Progenitor cell of endocrine pancreas (in vitro differentiated cells): Measurements from ENCODE around the gene SOD2. TPM values are rescaled to one million over a fixed set of nuclear protein-coding genes. Genes with fewer than 3 reads are reported as not detected.
"Not testable (repeated sequence)": the region's sequence is repeated elsewhere in the genome, so short reads cannot be mapped to it uniquely, and the experiment has no call there.

Experiments used
- DNase-seq: peaks from one replicate; pipeline ENCODE4 v3.0.0; 2021; ENCODE audit warnings: low spot score; ENCODE audit not compliant: unreplicated experiment
- H3K27ac Mint-ChIP-seq: 2 replicates; pipeline ENCODE4 v1.8.0; 2021; ENCODE audit warnings: mild to moderate bottlenecking, moderate library complexity, mixed read lengths
- H3K27me3 Mint-ChIP-seq: 2 replicates; pipeline ENCODE4 v1.8.0; 2021; ENCODE audit warnings: mixed read lengths
- H3K36me3 Mint-ChIP-seq: 2 replicates; pipeline ENCODE4 v1.8.0; 2022; ENCODE audit warnings: mixed read lengths; ENCODE audit not compliant: insufficient read depth
- H3K4me1 Mint-ChIP-seq: 2 replicates; pipeline ENCODE4 v1.8.0; 2021; ENCODE audit warnings: low read depth, mixed read lengths
- H3K4me3 Mint-ChIP-seq: 2 replicates; pipeline ENCODE4 v1.8.0; 2021; ENCODE audit warnings: low read depth, mild to moderate bottlenecking, moderate library complexity, mixed read lengths
- H3K9me3 Mint-ChIP-seq: 2 replicates; pipeline ENCODE4 v1.8.0; 2021; ENCODE audit warnings: low read depth, mixed read lengths
- total RNA-seq: library from RNA; stranded (reverse); gene quantifications from 2 replicates; pipeline ENCODE4 v1.2.1, GENCODE V29; 2021
- TF ChIP-seq, protein P1 (sequence below): fragments of 200-600 bp; sonication (generic); IDR thresholded peaks from one replicate; pipeline ENCODE4 v1.5.0; 2021; ENCODE audit warnings: antibody characterized with exemption, mild to moderate bottlenecking; ENCODE audit not compliant: unreplicated experiment

SOD2 gene
- total RNA-seq, 1 donor from 2014 or later = 68.9 TPM

DNA sequence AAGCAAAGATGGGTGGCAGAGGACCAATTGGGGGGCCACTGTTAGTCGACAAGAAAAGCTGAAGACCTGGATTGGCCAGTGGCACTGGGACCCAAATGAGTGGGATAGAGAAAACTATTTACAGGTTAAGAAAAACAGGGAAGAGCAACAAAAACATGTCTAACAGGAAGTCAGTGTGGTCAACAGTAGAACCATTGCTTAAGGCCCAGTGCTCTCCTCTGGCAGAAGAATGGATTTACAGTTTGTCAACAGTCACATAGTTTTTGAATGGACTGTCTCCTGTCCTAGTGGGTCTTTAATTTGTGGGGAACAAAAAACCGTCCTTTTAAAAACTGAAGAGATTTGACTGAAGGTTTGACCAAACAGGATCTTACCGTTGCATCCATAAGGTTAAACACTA is 22.1 kb upstream of the SOD2 start:
- no peak overlapping the region for H3K27ac Mint-ChIP-seq
- no peaks in the 10 kb centered on the region for H3K9me3 Mint-ChIP-seq
- no peaks in the 10 kb centered on the region for H3K36me3 Mint-ChIP-seq
- no peaks in the 10 kb centered on the region for H3K27me3 Mint-ChIP-seq
- TF ChIP-seq, protein P1, sequence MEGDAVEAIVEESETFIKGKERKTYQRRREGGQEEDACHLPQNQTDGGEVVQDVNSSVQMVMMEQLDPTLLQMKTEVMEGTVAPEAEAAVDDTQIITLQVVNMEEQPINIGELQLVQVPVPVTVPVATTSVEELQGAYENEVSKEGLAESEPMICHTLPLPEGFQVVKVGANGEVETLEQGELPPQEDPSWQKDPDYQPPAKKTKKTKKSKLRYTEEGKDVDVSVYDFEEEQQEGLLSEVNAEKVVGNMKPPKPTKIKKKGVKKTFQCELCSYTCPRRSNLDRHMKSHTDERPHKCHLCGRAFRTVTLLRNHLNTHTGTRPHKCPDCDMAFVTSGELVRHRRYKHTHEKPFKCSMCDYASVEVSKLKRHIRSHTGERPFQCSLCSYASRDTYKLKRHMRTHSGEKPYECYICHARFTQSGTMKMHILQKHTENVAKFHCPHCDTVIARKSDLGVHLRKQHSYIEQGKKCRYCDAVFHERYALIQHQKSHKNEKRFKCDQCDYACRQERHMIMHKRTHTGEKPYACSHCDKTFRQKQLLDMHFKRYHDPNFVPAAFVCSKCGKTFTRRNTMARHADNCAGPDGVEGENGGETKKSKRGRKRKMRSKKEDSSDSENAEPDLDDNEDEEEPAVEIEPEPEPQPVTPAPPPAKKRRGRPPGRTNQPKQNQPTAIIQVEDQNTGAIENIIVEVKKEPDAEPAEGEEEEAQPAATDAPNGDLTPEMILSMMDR = no peak
- no peak overlapping the region for H3K4me3 Mint-ChIP-seq
- DNase-seq = no peak
- H3K4me1 Mint-ChIP-seq = peaks cover 5% of the 10 kb centered on the region

DNA sequence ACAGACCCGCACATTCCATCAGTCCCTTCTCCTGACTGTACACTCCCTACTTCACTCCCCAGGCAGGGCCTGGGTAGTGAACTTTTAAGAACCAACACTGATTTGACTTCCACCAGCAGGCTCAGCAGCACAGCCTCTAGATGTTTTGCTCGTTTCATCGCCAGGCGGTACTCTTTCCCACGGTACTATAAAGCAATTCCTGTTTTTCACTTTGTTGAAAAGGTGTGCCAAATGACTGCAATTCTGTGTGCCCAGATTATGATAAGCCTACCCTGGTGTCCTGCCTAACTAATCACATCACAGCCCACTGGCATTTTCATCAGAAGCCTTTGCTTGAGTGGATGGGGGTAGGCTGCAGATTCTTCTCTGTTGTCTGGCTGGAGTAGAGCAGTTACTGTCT is 21.4 kb upstream of the SOD2 start:
- H3K4me3 Mint-ChIP-seq = no peak overlapping the region
- no peaks in the 10 kb centered on the region for H3K27me3 Mint-ChIP-seq
- H3K9me3 Mint-ChIP-seq = peaks cover 5% of the 10 kb centered on the region
- H3K4me1 Mint-ChIP-seq = peaks cover 5% of the 10 kb centered on the region
- no peaks in the 10 kb centered on the region for H3K36me3 Mint-ChIP-seq
- no peak for DNase-seq
- TF ChIP-seq, protein P1 = no peak
- H3K27ac Mint-ChIP-seq = no peak overlapping the region

DNA sequence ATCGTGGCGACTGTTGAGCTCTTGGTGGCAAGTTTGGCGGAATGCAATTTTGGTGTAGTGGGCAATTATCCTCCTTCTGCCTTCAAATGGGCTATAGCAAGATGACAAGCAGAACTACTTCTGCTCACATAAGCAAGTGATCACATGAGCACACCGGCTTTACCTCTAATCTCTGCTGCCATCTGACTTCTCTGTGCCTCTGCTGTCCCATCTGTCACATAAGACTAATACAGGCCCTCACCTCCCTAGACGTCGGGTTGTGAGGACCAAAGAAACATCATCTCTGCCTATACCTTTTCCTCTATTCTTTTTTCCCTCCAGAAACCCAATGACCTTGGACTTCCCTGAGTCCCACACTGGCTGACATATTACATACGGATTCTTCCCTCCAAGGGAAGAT is 20.9 kb upstream of the SOD2 start:
- Mint-ChIP-seq H3K27ac (no peak overlapping the region), H3K4me3 (no peak overlapping the region), H3K9me3 (peaks cover 7% of the 10 kb centered on the region), H3K27me3 (no peaks in the 10 kb centered on the region), H3K36me3 (no peaks in the 10 kb centered on the region), H3K4me1 (peaks cover 5% of the 10 kb centered on the region)
- TF ChIP-seq, protein P1 = no peak
- no peak for DNase-seq

DNA sequence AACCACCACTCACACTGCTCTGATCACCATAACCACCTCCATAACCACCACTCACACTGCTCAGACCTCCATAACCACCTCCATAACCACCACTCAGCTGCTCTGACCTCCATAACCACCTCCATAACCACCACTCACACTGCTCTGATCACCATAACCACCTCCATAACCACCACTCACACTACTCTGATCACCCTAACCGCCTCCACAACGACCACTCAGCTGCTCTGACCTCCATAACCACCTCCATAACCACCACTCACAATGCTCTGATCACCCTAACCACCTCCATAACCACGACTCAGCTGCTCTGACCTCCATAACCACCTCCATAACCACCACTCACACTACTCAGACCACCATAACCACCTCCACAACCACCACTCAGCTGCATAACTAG is 19.3 kb upstream of the SOD2 start:
- not testable (repeated sequence) for H3K27ac Mint-ChIP-seq, H3K9me3 Mint-ChIP-seq, H3K27me3 Mint-ChIP-seq, H3K4me1 Mint-ChIP-seq, H3K4me3 Mint-ChIP-seq, DNase-seq, H3K36me3 Mint-ChIP-seq

DNA sequence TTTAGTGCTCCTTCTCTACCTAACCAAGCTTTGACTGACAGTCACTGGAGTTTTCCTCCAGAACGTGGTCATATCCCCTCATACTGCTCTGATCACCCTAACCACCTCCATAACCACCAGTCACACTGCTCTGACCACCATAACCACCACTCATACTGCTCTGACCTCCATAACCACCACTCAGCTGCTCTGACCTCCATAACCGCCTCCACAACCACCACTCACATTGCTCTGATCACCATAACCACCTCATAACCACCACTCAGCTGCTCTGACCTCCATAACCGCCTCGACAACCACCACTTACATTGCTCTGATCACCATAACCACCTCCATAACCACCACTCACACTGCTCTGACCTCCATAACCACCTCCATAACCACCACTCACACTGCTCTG is 17.6 kb upstream of the SOD2 start:
- not testable (repeated sequence) for H3K36me3 Mint-ChIP-seq, H3K27me3 Mint-ChIP-seq, H3K9me3 Mint-ChIP-seq, H3K4me3 Mint-ChIP-seq, DNase-seq, H3K4me1 Mint-ChIP-seq, H3K27ac Mint-ChIP-seq

DNA sequence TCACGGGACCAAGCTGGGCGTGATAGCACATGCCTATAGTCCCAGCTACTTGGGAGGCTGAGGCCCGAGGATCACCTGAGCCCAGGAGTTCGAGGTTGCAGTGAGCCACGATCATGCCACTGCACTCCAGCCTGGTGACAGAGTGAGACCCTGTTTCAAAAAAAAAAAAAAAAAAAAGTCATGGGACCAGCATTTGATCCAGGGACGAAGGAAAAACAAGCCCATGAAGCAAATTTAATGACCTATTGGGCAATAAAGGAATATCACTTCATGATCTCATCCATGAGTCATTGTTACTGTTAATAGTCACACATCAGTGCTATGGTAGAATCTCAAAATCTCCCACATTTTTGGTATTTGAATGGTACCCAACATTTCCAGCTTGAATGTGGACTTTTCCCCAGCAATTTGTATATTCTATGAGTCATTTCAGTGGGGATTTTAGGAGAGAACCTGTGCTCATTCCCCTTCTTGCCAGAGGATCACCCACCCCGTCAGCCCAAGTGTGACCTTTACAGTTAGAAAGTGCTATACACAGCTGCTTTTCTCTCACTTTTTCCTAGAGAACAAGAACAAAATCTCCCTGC is 8.5 kb upstream of the SOD2 start:
- Mint-ChIP-seq H3K36me3 (peaks cover 9% of the 10 kb centered on the region), H3K27me3 (no peaks in the 10 kb centered on the region), H3K4me1 (peaks cover 3% of the 10 kb centered on the region), H3K27ac (no peak overlapping the region), H3K9me3 (peaks cover 10% of the 10 kb centered on the region), H3K4me3 (no peak overlapping the region)
- TF ChIP-seq, protein P1 = no peak
- no peak for DNase-seq
